Activated CD8-positive, alpha-beta memory T cell treated with anti-CD3 and anti-CD28 coated beads, Interleukin-2, amount 50 U/mL, for 48 hours (primary cell): ENCODE measurements around the gene SLC34A1.
A peak's percentile ranks its signal among the peaks of the same experiment; 100 is the strongest.

Experiments used
- DNase-seq: peaks from one replicate; pipeline ENCODE4 v3.0.0-alpha.2; 2020

The SLC34A1 gene

GRCh38 chr5:177432839-177433657 lies 48.8 kb downstream of the SLC34A1 start:
- no peak for DNase-seq

GRCh38 chr5:177433658-177434217 lies 49.5 kb downstream of the SLC34A1 start:
- DNase-seq = no peak

- DNase-seq = peak; percentile 78
These were observed 50.2 kb downstream of the SLC34A1 start for GRCh38 chr5:177434437-177434836.

GRCh38 chr5:177434942-177435738 lies 50.9 kb downstream of the SLC34A1 start:
- DNase-seq = no peak

- DNase-seq = peak; percentile 53
These were observed 51.8 kb downstream of the SLC34A1 start for GRCh38 chr5:177435847-177436536.

GRCh38 chr5:177437623-177438022 lies 53.4 kb downstream of the SLC34A1 start:
- no peak for DNase-seq

GRCh38 chr5:177438468-177438867 lies 54.2 kb downstream of the SLC34A1 start:
- DNase-seq = peak; percentile 56

- DNase-seq = no peak
These were observed 55.4 kb downstream of the SLC34A1 start for GRCh38 chr5:177439518-177440053.

GRCh38 chr5:177440211-177440989 lies 56.2 kb downstream of the SLC34A1 start:
- peak; percentile 65 for DNase-seq

GRCh38 chr5:177440990-177441780 lies 57.0 kb downstream of the SLC34A1 start:
- peak; percentile 54 for DNase-seq

GRCh38 chr5:177442066-177442826 lies 58.0 kb downstream of the SLC34A1 start:
- DNase-seq = peak; percentile 59

GRCh38 chr5:177443144-177443983 lies 59.1 kb downstream of the SLC34A1 start:
- peak; percentile 64 for DNase-seq

- DNase-seq = peak; percentile 69
These were observed 60.1 kb downstream of the SLC34A1 start for GRCh38 chr5:177444106-177445051.

- DNase-seq = peak; percentile 76
These were observed 61.0 kb downstream of the SLC34A1 start for GRCh38 chr5:177445052-177445916.

GRCh38 chr5:177445917-177446199 lies 61.6 kb downstream of the SLC34A1 start:
- DNase-seq = no peak

- DNase-seq = peak; percentile 87
These were observed 62.2 kb downstream of the SLC34A1 start, which contains the start of gene PRR7 for GRCh38 chr5:177446200-177447065. Gene PRR7, plus strand, starts transcription at chr5:177446814. Its CDS starts 8,254 bp downstream, at chr5:177455068.
